ENCODE data around the gene CEP104. TPM values are rescaled to one million over a fixed set of nuclear protein-coding genes. Genes with fewer than 3 reads are reported as not detected.

Gene CEP104
- total RNA-seq, 1 experiment from 2014 or later = 50.8 TPM

DNA sequence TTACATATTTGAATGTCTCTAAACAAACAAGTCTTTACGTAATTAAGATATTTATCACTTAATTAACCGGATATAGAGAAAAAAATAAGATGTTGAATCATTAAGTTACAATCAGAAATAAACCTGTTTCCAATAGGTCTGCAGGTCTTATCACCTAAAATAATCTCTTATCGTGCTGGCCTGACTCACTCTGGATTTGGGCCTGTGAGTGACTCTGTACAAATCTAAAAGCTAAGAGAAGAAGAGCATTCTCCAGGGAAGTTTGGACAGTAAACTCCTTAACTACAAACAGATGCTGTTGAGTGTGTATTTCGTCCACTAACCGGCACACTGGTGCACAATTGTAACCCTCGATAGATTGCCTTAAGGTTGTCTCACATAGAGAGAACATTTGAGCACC lies 25.3 kb downstream of the CEP104 start:
- H3K27ac ChIP-seq (ENCODE audit: low read depth, low read length, poor library complexity, severe bottlenecking) = no peak overlapping the region
- H3K4me3 ChIP-seq (ENCODE audit: low read depth, low read length, poor library complexity, severe bottlenecking) = no peak overlapping the region
- BruUV-seq (replicated peaks) = no TSS peak
- no peaks in the 10 kb centered on the region for H3K9me3 ChIP-seq (ENCODE audit: low read depth, low read length, poor library complexity, severe bottlenecking)
- intact Hi-C loops (cut with micrococcal nuclease; ENCODE audit: unreplicated experiment) = no loop called here
- no peak for DNase-seq (ENCODE audit: low spot score)
- H3K36me3 ChIP-seq (ENCODE audit: insufficient read depth, low read length, poor library complexity, severe bottlenecking) = peaks cover 8% of the 10 kb centered on the region
- no peaks in the 10 kb centered on the region for H3K27me3 ChIP-seq (replicated peaks; ENCODE audit: insufficient read depth, low read depth, low read length, poor library complexity)
- H3K4me1 ChIP-seq (ENCODE audit: insufficient read depth, low read length, poor library complexity, severe bottlenecking) = no peaks in the 10 kb centered on the region
- no peak for TF ChIP-seq CTCF (conservative IDR thresholded peaks at IDR 0.05; ENCODE audit: low read depth, low read length)
- no peak for TF ChIP-seq EZH2 (IDR thresholded peaks at IDR 0.05; ENCODE audit: borderline replicate concordance, low read depth, low read length, poor library complexity, severe bottlenecking)
- POLR2A ChIA-PET (ENCODE audit: low non-redundant PET) = no interaction called here
- CTCF ChIA-PET = no interaction called here

DNA sequence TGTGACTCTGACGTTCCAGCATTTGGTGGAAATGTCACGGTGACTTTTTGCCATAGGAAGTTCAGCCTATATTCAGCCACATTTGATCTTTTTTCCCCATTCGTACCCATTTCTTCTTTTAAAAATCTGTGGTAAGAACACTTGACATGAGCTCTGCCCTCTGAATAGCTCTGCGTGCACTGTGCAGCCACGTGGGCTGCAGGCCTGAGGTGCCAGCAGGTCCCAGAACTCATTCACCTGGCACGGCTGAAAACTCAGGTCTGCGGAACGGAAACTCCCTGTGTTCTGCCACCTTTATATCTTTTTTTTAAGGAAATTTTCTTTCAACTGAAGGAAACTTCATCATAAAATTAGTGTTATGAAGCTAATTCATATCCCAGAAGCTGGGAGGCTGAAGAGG lies 28.6 kb downstream of the CEP104 start:
- no peaks in the 10 kb centered on the region for H3K9me3 ChIP-seq (ENCODE audit: low read depth, low read length, poor library complexity, severe bottlenecking)
- peaks cover 4% of the 10 kb centered on the region for H3K36me3 ChIP-seq (ENCODE audit: insufficient read depth, low read length, poor library complexity, severe bottlenecking)
- no peaks in the 10 kb centered on the region for H3K4me1 ChIP-seq (ENCODE audit: insufficient read depth, low read length, poor library complexity, severe bottlenecking)
- H3K4me3 ChIP-seq (ENCODE audit: low read depth, low read length, poor library complexity, severe bottlenecking) = no peak overlapping the region
- intact Hi-C loops (cut with micrococcal nuclease; ENCODE audit: unreplicated experiment) = no loop called here
- no peaks in the 10 kb centered on the region for H3K27me3 ChIP-seq (replicated peaks; ENCODE audit: insufficient read depth, low read depth, low read length, poor library complexity)
- CTCF ChIA-PET = no interaction called here
- no peak for DNase-seq (ENCODE audit: low spot score)
- POLR2A ChIA-PET (ENCODE audit: low non-redundant PET) = no interaction called here
- H3K27ac ChIP-seq (ENCODE audit: low read depth, low read length, poor library complexity, severe bottlenecking) = no peak overlapping the region
- no TSS peak for BruUV-seq (replicated peaks)
- TF ChIP-seq EZH2 (IDR thresholded peaks at IDR 0.05; ENCODE audit: borderline replicate concordance, low read depth, low read length, poor library complexity, severe bottlenecking) (no peak), CTCF (conservative IDR thresholded peaks at IDR 0.05; ENCODE audit: low read depth, low read length) (no peak)

DNA sequence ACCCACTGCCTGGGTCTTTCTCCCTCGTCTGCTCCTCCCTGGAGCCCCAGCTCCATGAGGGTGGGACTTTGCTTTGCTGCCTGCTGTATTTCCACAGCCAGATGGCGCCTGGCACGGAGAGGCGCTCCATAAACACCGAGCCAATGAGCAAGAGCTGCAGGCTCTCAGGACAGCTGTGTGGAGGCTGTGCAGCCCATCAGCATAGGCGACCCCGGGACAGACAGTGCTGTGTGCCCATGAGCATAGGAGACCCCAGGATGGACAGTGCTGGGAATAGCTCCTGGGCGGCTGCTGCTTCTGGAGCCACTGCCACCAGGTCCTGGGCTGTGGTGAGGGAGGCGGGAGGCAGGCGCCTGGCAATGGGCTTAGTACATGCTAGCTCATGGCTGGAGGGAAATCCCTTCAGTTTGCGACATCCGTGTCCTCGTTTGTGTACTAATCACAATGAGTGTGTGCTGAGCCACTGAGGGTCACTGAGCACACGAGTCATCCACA lies 29.2 kb downstream of the CEP104 start:
- Histone ChIP-seq H3K9me3 (ENCODE audit: low read depth, low read length, poor library complexity, severe bottlenecking) (no peaks in the 10 kb centered on the region), H3K36me3 (ENCODE audit: insufficient read depth, low read length, poor library complexity, severe bottlenecking) (peaks cover 4% of the 10 kb centered on the region), H3K27me3 (replicated peaks; ENCODE audit: insufficient read depth, low read depth, low read length, poor library complexity) (no peaks in the 10 kb centered on the region), H3K4me3 (ENCODE audit: low read depth, low read length, poor library complexity, severe bottlenecking) (no peak overlapping the region), H3K27ac (ENCODE audit: low read depth, low read length, poor library complexity, severe bottlenecking) (no peak overlapping the region), H3K4me1 (ENCODE audit: insufficient read depth, low read length, poor library complexity, severe bottlenecking) (no peaks in the 10 kb centered on the region)
- ChIA-PET CTCF (no interaction called here), POLR2A (ENCODE audit: low non-redundant PET) (no interaction called here)
- DNase-seq (ENCODE audit: low spot score) = no peak
- intact Hi-C loops (cut with micrococcal nuclease; ENCODE audit: unreplicated experiment) = no loop called here
- no peak for TF ChIP-seq CTCF (conservative IDR thresholded peaks at IDR 0.05; ENCODE audit: low read depth, low read length)
- TF ChIP-seq EZH2 (IDR thresholded peaks at IDR 0.05; ENCODE audit: borderline replicate concordance, low read depth, low read length, poor library complexity, severe bottlenecking) = no peak
- BruUV-seq (replicated peaks) = no TSS peak
